ENCODE results near the gene EIF1.
A peak's percentile ranks its signal among the peaks of the same experiment; 100 is the strongest.

Gene EIF1

DNA sequence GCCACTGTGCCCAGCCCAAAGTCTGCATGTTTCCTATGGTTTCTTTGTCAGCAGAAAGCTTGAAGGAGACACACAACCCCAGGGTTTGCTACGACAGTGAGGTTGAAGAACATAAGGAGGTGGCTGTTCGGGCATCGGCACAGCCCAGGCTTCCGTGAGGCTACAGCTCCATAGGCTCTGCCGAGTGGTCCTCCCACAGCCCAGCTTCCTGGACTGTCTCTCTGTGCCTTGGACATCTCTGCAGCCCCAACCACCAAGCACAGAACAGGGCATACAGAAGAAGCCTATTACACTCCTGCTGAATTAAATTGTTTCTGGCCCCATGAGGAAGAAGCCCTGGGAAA lies 49.0 kb downstream of the EIF1 start:
- TF ChIP-seq, protein P1, sequence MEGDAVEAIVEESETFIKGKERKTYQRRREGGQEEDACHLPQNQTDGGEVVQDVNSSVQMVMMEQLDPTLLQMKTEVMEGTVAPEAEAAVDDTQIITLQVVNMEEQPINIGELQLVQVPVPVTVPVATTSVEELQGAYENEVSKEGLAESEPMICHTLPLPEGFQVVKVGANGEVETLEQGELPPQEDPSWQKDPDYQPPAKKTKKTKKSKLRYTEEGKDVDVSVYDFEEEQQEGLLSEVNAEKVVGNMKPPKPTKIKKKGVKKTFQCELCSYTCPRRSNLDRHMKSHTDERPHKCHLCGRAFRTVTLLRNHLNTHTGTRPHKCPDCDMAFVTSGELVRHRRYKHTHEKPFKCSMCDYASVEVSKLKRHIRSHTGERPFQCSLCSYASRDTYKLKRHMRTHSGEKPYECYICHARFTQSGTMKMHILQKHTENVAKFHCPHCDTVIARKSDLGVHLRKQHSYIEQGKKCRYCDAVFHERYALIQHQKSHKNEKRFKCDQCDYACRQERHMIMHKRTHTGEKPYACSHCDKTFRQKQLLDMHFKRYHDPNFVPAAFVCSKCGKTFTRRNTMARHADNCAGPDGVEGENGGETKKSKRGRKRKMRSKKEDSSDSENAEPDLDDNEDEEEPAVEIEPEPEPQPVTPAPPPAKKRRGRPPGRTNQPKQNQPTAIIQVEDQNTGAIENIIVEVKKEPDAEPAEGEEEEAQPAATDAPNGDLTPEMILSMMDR (IDR thresholded peaks at IDR 0.05), result no peak

DNA sequence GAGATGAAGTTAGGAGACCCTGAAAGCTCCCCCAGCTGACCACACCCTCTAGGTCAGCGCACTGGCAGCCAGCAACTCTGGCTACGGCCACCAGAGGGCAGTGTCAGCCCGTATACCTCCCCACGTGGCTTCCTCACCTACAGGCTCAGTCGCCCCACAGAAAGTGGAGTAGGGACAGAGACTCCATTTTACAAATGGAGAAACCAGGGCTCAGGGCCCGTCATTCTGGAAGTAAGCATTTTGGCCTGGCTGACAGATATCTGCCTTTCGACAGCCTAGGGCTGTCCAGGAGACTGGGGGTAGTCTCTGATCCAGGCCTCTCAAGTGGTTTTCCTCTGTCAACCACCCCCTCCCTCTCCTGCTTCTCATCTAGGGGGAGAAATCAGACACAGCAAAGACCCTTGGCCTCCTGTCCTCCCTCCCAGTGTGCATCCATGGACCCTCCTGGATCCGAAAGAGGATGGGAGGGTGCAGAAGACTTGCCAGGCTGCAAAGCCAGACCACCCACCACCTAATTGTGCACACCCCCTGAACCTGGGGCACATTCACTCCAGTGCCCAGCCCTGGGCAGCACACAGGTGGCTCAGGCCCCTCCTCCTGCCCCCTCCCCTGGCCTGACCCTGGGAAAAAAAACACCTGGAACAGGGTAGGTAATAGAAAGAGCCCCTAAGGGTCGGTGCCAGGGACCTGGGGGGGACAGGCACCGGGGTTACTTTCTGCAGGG lies 49.6 kb downstream of the EIF1 start:
- TF ChIP-seq, protein P1 (IDR thresholded peaks at IDR 0.05), result peak; percentile 94

DNA sequence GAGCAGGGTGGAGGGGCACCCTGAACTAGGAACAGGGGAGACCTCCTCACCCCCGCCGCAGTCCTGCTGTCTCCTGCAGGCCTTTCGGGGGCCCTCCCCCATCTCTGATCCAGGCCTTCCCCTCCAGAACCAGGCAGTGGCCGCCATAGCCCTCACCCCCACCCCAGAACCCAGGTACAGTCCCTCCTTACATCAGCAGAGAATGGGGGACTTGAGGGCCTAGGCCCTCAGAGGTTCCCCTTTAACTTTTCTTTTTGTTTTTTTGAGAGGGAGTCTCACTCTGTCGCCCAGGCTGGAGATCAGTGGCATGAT lies 50.1 kb downstream of the EIF1 start:
- TF ChIP-seq, protein P1 (IDR thresholded peaks at IDR 0.05), result no peak

DNA sequence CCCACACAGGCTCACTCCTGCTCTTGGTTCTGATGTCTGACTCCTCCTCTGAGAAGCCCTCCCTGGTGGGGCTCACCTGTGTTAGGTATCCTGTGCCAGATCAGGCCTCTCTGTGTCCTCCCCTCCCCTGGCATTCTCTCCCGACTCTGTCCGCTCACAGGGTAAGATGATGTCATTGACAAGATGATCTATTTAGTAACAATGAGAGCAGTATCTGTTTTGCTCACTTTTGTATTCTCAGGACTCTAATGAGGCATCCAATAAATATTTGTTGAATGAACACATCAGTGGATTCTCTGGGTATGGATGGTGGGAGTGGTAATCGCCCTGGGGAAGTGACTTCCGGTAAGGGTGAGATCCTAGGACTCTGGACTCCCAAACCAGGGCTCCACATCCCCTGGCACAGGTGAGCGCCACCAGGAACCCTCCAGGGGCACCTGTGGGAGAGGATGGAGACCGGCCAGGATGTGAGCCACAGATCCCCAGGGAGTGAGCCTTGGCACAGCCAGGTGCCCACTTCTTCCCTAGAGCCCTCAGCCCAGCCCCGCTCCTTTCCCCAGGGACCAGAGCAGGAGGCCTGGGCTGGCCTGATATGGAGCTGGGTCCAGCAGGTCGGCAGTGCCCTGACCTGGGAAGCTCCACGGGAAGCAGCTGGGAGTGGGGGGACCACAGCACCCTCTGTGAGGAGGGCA lies 51.1 kb downstream of the EIF1 start:
- TF ChIP-seq, protein P1 (IDR thresholded peaks at IDR 0.05), result no peak

DNA sequence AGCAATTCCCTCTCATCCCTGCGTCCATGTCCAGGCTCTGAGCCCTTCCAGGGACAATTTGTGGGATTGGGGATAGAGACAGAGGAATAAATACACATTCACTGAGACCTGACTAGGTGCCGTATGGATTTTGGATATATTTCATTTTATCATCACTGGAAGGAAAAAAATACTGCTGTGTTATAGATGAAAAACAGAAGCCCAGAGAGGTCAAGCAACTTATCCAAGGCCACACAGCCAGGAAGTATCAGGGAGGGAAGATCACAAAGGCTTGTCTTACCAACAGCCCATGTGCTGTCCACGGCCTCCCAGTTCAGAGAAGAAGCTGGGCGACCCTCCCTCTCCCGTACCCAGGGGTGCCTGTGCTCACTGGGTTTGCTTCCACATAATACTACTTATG lies 51.8 kb downstream of the EIF1 start:
- TF ChIP-seq, protein P1 (IDR thresholded peaks at IDR 0.05), result no peak

DNA sequence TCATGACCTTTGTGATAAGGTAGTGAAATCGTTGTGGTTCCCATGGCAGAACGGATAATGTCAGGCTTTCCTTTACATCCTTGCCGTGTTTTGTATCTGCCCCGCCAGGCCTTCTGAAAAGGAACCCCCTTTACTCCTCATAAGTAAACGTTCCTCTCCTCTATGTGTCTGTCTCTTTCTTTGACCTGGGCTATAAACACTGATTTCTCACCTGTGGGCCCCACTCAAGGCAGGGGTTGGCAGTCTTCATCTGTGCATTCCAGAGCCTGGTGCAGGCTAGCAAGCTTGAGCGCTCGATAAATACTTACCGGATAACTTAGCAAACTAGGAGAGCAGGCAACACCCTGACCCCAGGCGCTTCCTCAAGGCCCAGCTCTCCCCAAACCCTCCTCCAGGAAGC lies 53.0 kb downstream of the EIF1 start:
- TF ChIP-seq, protein P1 (IDR thresholded peaks at IDR 0.05), result no peak
